K562 (cell line): ENCODE results near the gene DNAH10. TPM values are rescaled to one million over a fixed set of nuclear protein-coding genes. Genes with fewer than 3 reads are reported as not detected.

ENCODE experiments used
- ASH1L ChIP-seq: fragments of 450-650 bp; IDR thresholded peaks from 2 replicates; pipeline ENCODE4 v1.6.1; 2018; ENCODE audit warnings: borderline replicate concordance, mild to moderate bottlenecking, low read depth; ENCODE audit not compliant: partially characterized antibody
- CXXC5 ChIP-seq: fragments of 250-450 bp; sonication (Bioruptor Pico); IDR thresholded peaks from 2 replicates; pipeline ENCODE4 v1.8.0; 2022; ENCODE audit warnings: inconsistent platforms, mild to moderate bottlenecking, moderate library complexity
- E2F3 ChIP-seq: fragments of 250-450 bp; sonication (Bioruptor Pico); IDR thresholded peaks from 2 replicates; pipeline ENCODE4 v1.4.0; 2020; ENCODE audit warnings: mild to moderate bottlenecking
- ERF ChIP-seq: fragments of 450-650 bp; formaldehyde crosslinking; IDR thresholded peaks from 2 replicates; pipeline ENCODE4 v1.4.0; 2020; ENCODE audit warnings: mild to moderate bottlenecking, mixed read lengths
- ESRRA ChIP-seq: fragments of 450-650 bp; IDR thresholded peaks from 2 replicates; pipeline ENCODE4 v1.6.1; 2014; ENCODE audit warnings: low read depth, mild to moderate bottlenecking, moderate library complexity, borderline replicate concordance
- ETV5 ChIP-seq: sonication (generic); formaldehyde crosslinking; IDR thresholded peaks from 2 replicates; pipeline ENCODE4 v1.4.0; 2020; ENCODE audit warnings: low read depth, mild to moderate bottlenecking, missing genetic modification reagents
- FOXK1 ChIP-seq: sonication (generic); formaldehyde crosslinking; IDR thresholded peaks from 2 replicates; pipeline ENCODE4 v1.8.0; 2022; ENCODE audit warnings: missing genetic modification reagents, mild to moderate bottlenecking, borderline replicate concordance
- HNRNPL ChIP-seq: fragments of 200-400 bp; formaldehyde crosslinking; IDR thresholded peaks from 2 replicates; pipeline ENCODE4 v1.6.1; 2017; ENCODE audit warnings: low read depth, mild to moderate bottlenecking, low read length
- IFI16 ChIP-seq: fragments of 250-450 bp; sonication (Bioruptor Pico); IDR thresholded peaks from 2 replicates; pipeline ENCODE4 v2.1.2; 2022; ENCODE audit warnings: mild to moderate bottlenecking, inconsistent platforms
- MTF1 ChIP-seq: fragments of 250-450 bp; sonication (Bioruptor Pico); IDR thresholded peaks from 2 replicates; pipeline ENCODE4 v1.9.0; 2021; ENCODE audit warnings: moderate library complexity, mild to moderate bottlenecking, inconsistent platforms, borderline replicate concordance
- POLR2B ChIP-seq: fragments of 450-650 bp; IDR thresholded peaks from 2 replicates; pipeline ENCODE4 v1.6.1; 2018; ENCODE audit warnings: low read depth; ENCODE audit not compliant: partially characterized antibody
- PRDM10 ChIP-seq: fragments of 450-650 bp; IDR thresholded peaks from 2 replicates; pipeline ENCODE4 v1.6.1; 2018; ENCODE audit not compliant: partially characterized antibody
- PTBP1 ChIP-seq: fragments of 200-400 bp; formaldehyde crosslinking; IDR thresholded peaks from 2 replicates; pipeline ENCODE4 v1.6.1; 2017; ENCODE audit warnings: low read depth, low read length
- RBFOX2 ChIP-seq: fragments of 200-400 bp; formaldehyde crosslinking; IDR thresholded peaks from 2 replicates; pipeline ENCODE4 v1.6.1; 2017; ENCODE audit warnings: low read depth, mild to moderate bottlenecking, low read length, moderate library complexity
- RNF2 ChIP-seq: sonication (generic); IDR thresholded peaks from 2 replicates; pipeline ENCODE4 v1.6.1; 2016
- TEAD4 ChIP-seq, 2 experiments: sonication (generic) in 1 of 2; formaldehyde crosslinking in 1 of 2; IDR thresholded peaks; 2 replicates each; pipeline versions ENCODE4 v1.6.1 to v1.8.0; 2012 to 2022; ENCODE audit warnings: borderline replicate concordance in 1 of 2, inconsistent platforms in 1 of 2, low read length in 1 of 2, mild to moderate bottlenecking in 1 of 2, missing genetic modification reagents in 1 of 2
- ZBTB1 ChIP-seq: sonication (generic); formaldehyde crosslinking; IDR thresholded peaks from 2 replicates; pipeline ENCODE4 v1.8.1; 2023; ENCODE audit warnings: missing genetic modification reagents, low read depth, mild to moderate bottlenecking, borderline replicate concordance
- ZBTB17 ChIP-seq: fragments of 450-650 bp; formaldehyde crosslinking; IDR thresholded peaks from 2 replicates; pipeline ENCODE4 v1.4.0; 2020; ENCODE audit warnings: mild to moderate bottlenecking
- ZBTB9 ChIP-seq: fragments of 450-650 bp; formaldehyde crosslinking; IDR thresholded peaks from 2 replicates; pipeline ENCODE4 v1.4.0; 2020; ENCODE audit warnings: mild to moderate bottlenecking, moderate library complexity
- ZNF175 ChIP-seq: fragments of 200-800 bp; sonication (Bioruptor generic); IDR thresholded peaks from 2 replicates; pipeline ENCODE4 v1.6.1; 2016; ENCODE audit warnings: low read depth, mild to moderate bottlenecking, missing genetic modification characterization, missing compliant biosample characterization
- ZNF785 ChIP-seq: fragments of 250-450 bp; sonication (Bioruptor Pico); IDR thresholded peaks from 2 replicates; pipeline ENCODE4 v1.4.0; 2020; ENCODE audit warnings: mild to moderate bottlenecking
- polyA plus RNA-seq, 8 experiments: library from polyadenylated mRNA; depleted of rRNA in 4 of 8; stranded (reverse) in 5 of 8; unstranded in 3 of 8; fragments of >200 nt; fragmentation: Nextera tagmentation in 2 of 8; fragmentation: Illumina TruSeq in 1 of 8; extraction: Ambion mirVana in 2 of 8; extraction: Trizol in 1 of 8; gene quantifications; 2 replicates each; pipeline versions ENCODE4 v1.2.1 to v1.2.3, GENCODE V29; 2011 to 2014; ENCODE audit warnings: inconsistent platforms in 1 of 8, missing spikeins in 1 of 8
- total RNA-seq, 7 experiments: library from RNA; depleted of rRNA in 6 of 7; stranded (reverse); fragments of >200 nt in 6 of 7; fragmentation: Illumina TruSeq in 2 of 7; extraction: Trizol in 2 of 7; gene quantifications; 2 replicates each; pipeline versions ENCODE4 v1.2.1 to v1.2.3, GENCODE V29; 2011 to 2021; ENCODE audit warnings: low replicate concordance in 1 of 7

Gene DNAH10
- total and polyA plus RNA-seq, 9 of the 15 experiments (the other 6 are each of a cell fraction or from before 2014, with no cell fraction given): 0.01 to 0.06 (median 0.04) TPM; not detected in 1

GRCh38 chr12:123743002-123743401, 19.1 kb upstream of the DNAH10 start (continued):
- TF ChIP-seq PRDM10: peak; percentile 81
- peak; percentile 49; the same call in 1 of the 2 replicates for TF ChIP-seq ZNF175
- TF ChIP-seq ASH1L: no peak
- TF ChIP-seq HNRNPL: no peak
- no peak for TF ChIP-seq PTBP1
- TF ChIP-seq IFI16 (CRISPR knock-in tag): no peak
- TF ChIP-seq RNF2: peak; percentile 64; the same call in 1 of the 2 replicates
- peak; percentile 77; the same call in 1 of the 2 replicates for TF ChIP-seq ERF (CRISPR knock-in tag)
- peak; percentile 52; the same call in 1 of the 2 replicates for TF ChIP-seq CXXC5 (CRISPR knock-in tag)
- TF ChIP-seq POLR2B: no peak
- TF ChIP-seq ZBTB9 (CRISPR knock-in tag): peak; percentile 77; the same call in 1 of the 2 replicates
- TF ChIP-seq ESRRA: no peak
- TF ChIP-seq ZBTB17: peak; percentile 66; the same call in 1 of the 2 replicates
- TF ChIP-seq E2F3 (CRISPR knock-in tag): peak; percentile 26; the same call in 1 of the 2 replicates
- TF ChIP-seq MTF1: no peak
- TF ChIP-seq ETV5 (CRISPR knock-in tag): peak; percentile 39; the same call in 1 of the 2 replicates
- no peak for TF ChIP-seq FOXK1 (CRISPR knock-in tag)
- no peak for TF ChIP-seq ZBTB1 (CRISPR knock-in tag)
- no peak for TF ChIP-seq ZNF785
- TF ChIP-seq TEAD4 (IDR thresholded peaks at IDR 0.05; ENCODE audit: low read length): no peak
- no peak for TF ChIP-seq TEAD4 (CRISPR knock-in tag; IDR thresholded peaks at IDR 0.05; ENCODE audit: borderline replicate concordance)
- TF ChIP-seq RBFOX2: no peak
